Upper lobe of left lung (tissue), 6 donors: Measurements from ENCODE around the gene TRPC4. TPM values are rescaled to one million over a fixed set of nuclear protein-coding genes. Genes with fewer than 3 reads are reported as not detected.

ENCODE experiments used
- ATAC-seq, 2 donors: fragments of 200-7000 bp; cut with Tn5 transposase; one replicate each; pipeline ENCODE4 v1.9.1; 2022; ENCODE audit warnings: mild to moderate bottlenecking in 2 of 2, moderate library complexity in 2 of 2; ENCODE audit not compliant: low FRiP score in 2 of 2
- DNase-seq, 2 donors: peaks; one replicate each; pipeline ENCODE4 v3.0.0-alpha.2; 2019 to 2020
- H3K27ac ChIP-seq, 4 donors: fragments of 200-600 bp; sonication (generic); one replicate each; pipeline ENCODE4 v1.5.1; 2016 to 2019
- H3K27me3 ChIP-seq, 4 donors: fragments of 200-600 bp; sonication (generic); one replicate each; pipeline ENCODE4 v1.5.1; 2017 to 2019
- H3K36me3 ChIP-seq, 4 donors: fragments of 200-600 bp; sonication (generic); one replicate each; pipeline ENCODE4 v1.5.1; 2016 to 2019
- H3K4me1 ChIP-seq, 4 donors: fragments of 200-600 bp; sonication (generic); one replicate each; pipeline ENCODE4 v1.5.1; 2018 to 2019
- H3K4me3 ChIP-seq, 4 donors: fragments of 200-600 bp; sonication (generic); one replicate each; pipeline ENCODE4 v1.5.1; 2017 to 2019; ENCODE audit warnings: mild to moderate bottlenecking in 2 of 4, moderate library complexity in 1 of 4
- H3K9me3 ChIP-seq, 4 donors: fragments of 200-600 bp; sonication (generic); one replicate each; pipeline ENCODE4 v1.5.1; 2018 to 2019
- CTCF ChIP-seq, 6 experiments: fragments of 450-650 bp in 4 of 6; fragments of 200-600 bp in 2 of 6; sonication (generic) in 2 of 6; IDR thresholded peaks; one replicate each; pipeline ENCODE4 v1.5.1; 2016 to 2019; ENCODE audit warnings: antibody characterized with exemption in 6 of 6
- EP300 ChIP-seq, 4 donors: sonication (generic); formaldehyde crosslinking; IDR thresholded peaks; one replicate each; pipeline ENCODE4 v1.5.1; 2017; ENCODE audit warnings: antibody characterized with exemption in 4 of 4, control low read depth in 2 of 4
- POLR2A ChIP-seq, 4 donors: fragments of 450-650 bp; IDR thresholded peaks; one replicate each; pipeline ENCODE4 v1.5.1; 2016 to 2017; ENCODE audit warnings: antibody characterized with exemption in 4 of 4, mild to moderate bottlenecking in 2 of 4
- POLR2AphosphoS5 ChIP-seq, 2 donors: sonication (generic); formaldehyde crosslinking; IDR thresholded peaks; one replicate each; pipeline ENCODE4 v1.5.1; 2017; ENCODE audit warnings: antibody characterized with exemption in 2 of 2
- WGBS, 2 donors: methylation state at CpG; one replicate each; pipeline ENCODE4 v1.1.5; 2017 to 2018; 5-methylcytosine and 5-hydroxymethylcytosine counted together
- total RNA-seq, 6 donors: library from RNA; depleted of rRNA in 4 of 6; stranded (reverse); fragments of >200 nt in 4 of 6; gene quantifications; one replicate each; pipeline versions ENCODE4 v1.1.0 to v1.2.1, GENCODE V29; 2016 to 2021
- donor health status: DM: no; HTN: no; CAD: no; lungs with moderate emphysema.
- donor health status: DM: no; HTN: yes; CAD: no; lungs with severe emphysema.

TRPC4 gene
- total RNA-seq, 6 donors from 2014 or later = 0.39 to 6.3 (median 1.8) TPM

- Histone ChIP-seq H3K4me3 (no peak overlapping the region), H3K27ac (no peak overlapping the region), H3K27me3 (no peaks in the 10 kb centered on the region), H3K36me3 (no peaks in the 10 kb centered on the region), H3K4me1 (no peaks in the 10 kb centered on the region), H3K9me3 (no peaks in the 10 kb centered on the region)
- no peak for TF ChIP-seq EP300 (IDR thresholded peaks at IDR 0.05)
- no peak for TF ChIP-seq CTCF (IDR thresholded peaks at IDR 0.05)
- no peak for TF ChIP-seq POLR2AphosphoS5 (IDR thresholded peaks at IDR 0.05)
- TF ChIP-seq POLR2A (IDR thresholded peaks at IDR 0.05) = no peak
- 75 to 88% methylated on average over 1 of the region's 1 CpG for WGBS, 2 donors
- DNase-seq (no peak), ATAC-seq (no peak)
Observed at GRCh38 chr13:37669845-37670244, 199.7 kb downstream of the TRPC4 start.

DNA sequence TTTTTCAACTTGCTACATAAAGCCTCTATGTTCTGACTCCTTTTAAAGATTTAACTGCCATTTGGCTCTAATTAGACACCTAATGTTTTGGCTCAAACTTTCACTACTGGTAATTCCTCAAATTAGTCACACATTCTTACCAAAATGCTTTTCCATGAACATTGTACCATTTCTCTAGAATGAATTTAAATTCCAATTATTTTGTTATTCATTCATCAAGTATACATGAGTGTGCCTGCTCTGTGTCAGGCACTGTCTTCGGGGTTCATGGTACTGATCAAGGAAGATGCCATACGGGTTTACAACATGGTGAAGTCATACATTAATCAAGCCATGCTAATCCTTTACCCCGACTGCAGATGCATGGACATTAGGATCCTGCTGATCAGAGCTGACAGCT, 201.9 kb downstream of the TRPC4 start:
- 60 to 85% methylated on average over 3 of the region's 3 CpGs for WGBS, 2 donors
- TF ChIP-seq POLR2AphosphoS5 (IDR thresholded peaks at IDR 0.05) (no peak), EP300 (IDR thresholded peaks at IDR 0.05) (no peak), POLR2A (IDR thresholded peaks at IDR 0.05) (no peak), CTCF (IDR thresholded peaks at IDR 0.05) (no peak)
- ATAC-seq = no peak
- Histone ChIP-seq H3K27me3 (no peaks in the 10 kb centered on the region), H3K9me3 (no peaks in the 10 kb centered on the region), H3K27ac (no peak overlapping the region), H3K36me3 (no peaks in the 10 kb centered on the region), H3K4me1 (no peaks in the 10 kb centered on the region), H3K4me3 (no peak overlapping the region)
- DNase-seq = no peak

- WGBS, 2 donors = 47 to 57% methylated on average over 2 of the region's 2 CpGs
- H3K27me3 ChIP-seq = no peaks in the 10 kb centered on the region
- no peak overlapping the region for H3K4me3 ChIP-seq
- no peaks in the 10 kb centered on the region for H3K4me1 ChIP-seq
- no peaks in the 10 kb centered on the region for H3K9me3 ChIP-seq
- TF ChIP-seq CTCF (IDR thresholded peaks at IDR 0.05) (no peak), POLR2AphosphoS5 (IDR thresholded peaks at IDR 0.05) (no peak), POLR2A (IDR thresholded peaks at IDR 0.05) (no peak)
- ATAC-seq = no peak
- H3K36me3 ChIP-seq = no peaks in the 10 kb centered on the region
- no peak overlapping the region for H3K27ac ChIP-seq
- no peak for DNase-seq
Observed at GRCh38 chr13:37666036-37666435, 203.5 kb downstream of the TRPC4 start.

- Histone ChIP-seq H3K4me3 (no peak overlapping the region), H3K9me3 (no peaks in the 10 kb centered on the region), H3K27me3 (no peaks in the 10 kb centered on the region), H3K36me3 (no peaks in the 10 kb centered on the region), H3K4me1 (no peaks in the 10 kb centered on the region), H3K27ac (no peak overlapping the region)
- ATAC-seq (no peak), DNase-seq (no peak)
- TF ChIP-seq CTCF (IDR thresholded peaks at IDR 0.05) (no peak), POLR2A (IDR thresholded peaks at IDR 0.05) (no peak), POLR2AphosphoS5 (IDR thresholded peaks at IDR 0.05) (no peak), EP300 (IDR thresholded peaks at IDR 0.05) (no peak)
- 48 to 52% methylated on average over 2 of the region's 2 CpGs for WGBS, 2 donors
Observed at GRCh38 chr13:37665420-37665819, 204.2 kb downstream of the TRPC4 start.

DNA sequence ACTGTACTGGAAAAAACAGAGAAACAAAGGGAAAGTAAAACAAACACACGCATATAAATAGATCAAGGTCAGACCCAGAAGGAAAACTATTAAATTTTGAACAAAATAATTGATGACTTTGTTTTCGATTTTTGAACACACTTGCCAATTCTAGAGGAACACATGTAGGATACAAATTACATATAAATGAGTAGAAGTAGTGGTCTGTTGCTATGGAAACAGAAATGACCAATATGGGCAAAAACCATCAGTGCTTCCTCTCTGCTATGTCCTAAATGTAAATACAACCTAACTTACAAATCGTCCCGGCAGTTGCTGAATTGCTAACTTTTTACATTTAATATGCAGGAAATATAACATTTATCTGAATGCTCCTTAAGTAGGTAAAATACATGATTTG, 205.8 kb downstream of the TRPC4 start:
- Histone ChIP-seq H3K4me3 (no peak overlapping the region), H3K36me3 (no peaks in the 10 kb centered on the region), H3K27ac (no peak overlapping the region), H3K9me3 (no peaks in the 10 kb centered on the region), H3K4me1 (no peaks in the 10 kb centered on the region), H3K27me3 (no peaks in the 10 kb centered on the region)
- DNase-seq (no peak), ATAC-seq (no peak)
- WGBS, 2 donors = 73 to 77% methylated on average over 4 of the region's 4 CpGs
- no peak for TF ChIP-seq POLR2A (IDR thresholded peaks at IDR 0.05)
- no peak for TF ChIP-seq EP300 (IDR thresholded peaks at IDR 0.05)
- no peak for TF ChIP-seq CTCF (IDR thresholded peaks at IDR 0.05)
- TF ChIP-seq POLR2AphosphoS5 (IDR thresholded peaks at IDR 0.05) = no peak
